GM21526 (cell line): Measurements from ENCODE around the gene LAMB1.

Experiments used
- ATAC-seq: cut with Tn5 transposase; IDR thresholded peaks from one replicate; pipeline ENCODE4 v1.9.1; 2021; ENCODE audit warnings: moderate library complexity; ENCODE audit not compliant: unreplicated experiment, low FRiP score

The LAMB1 gene

GRCh38 chr7:108018668-108019067 is 15.7 kb upstream of the LAMB1 start:
- ATAC-seq = no peak

GRCh38 chr7:108017776-108018151 is 14.8 kb upstream of the LAMB1 start:
- ATAC-seq = no peak

GRCh38 chr7:108016841-108017775 is 14.1 kb upstream of the LAMB1 start:
- ATAC-seq = no peak

GRCh38 chr7:108015740-108016139 is 12.8 kb upstream of the LAMB1 start:
- ATAC-seq = no peak

GRCh38 chr7:108014747-108015682 is 12.1 kb upstream of the LAMB1 start:
- no peak for ATAC-seq

- no peak for ATAC-seq
Measured at GRCh38 chr7:108014215-108014614, 11.3 kb upstream of the LAMB1 start.

GRCh38 chr7:108012499-108013430 is 9.8 kb upstream of the LAMB1 start:
- no peak for ATAC-seq

GRCh38 chr7:108010377-108010776 is 7.4 kb upstream of the LAMB1 start:
- ATAC-seq = no peak

- no peak for ATAC-seq
Measured at GRCh38 chr7:108009873-108010272, 6.9 kb upstream of the LAMB1 start.

GRCh38 chr7:108008827-108009226 is 5.9 kb upstream of the LAMB1 start:
- ATAC-seq = no peak

GRCh38 chr7:108008240-108008639 is 5.3 kb upstream of the LAMB1 start:
- no peak for ATAC-seq

GRCh38 chr7:108007762-108008161 is 4.8 kb upstream of the LAMB1 start:
- ATAC-seq = no peak

GRCh38 chr7:108007261-108007660 is 4.3 kb upstream of the LAMB1 start:
- ATAC-seq = no peak

- ATAC-seq = no peak
Measured at GRCh38 chr7:108004220-108005142, 1.5 kb upstream of the LAMB1 start.

- no peak for ATAC-seq
Measured at GRCh38 chr7:108003599-108003935, 606 bp upstream of the LAMB1 start.

GRCh38 chr7:108001764-108002725 is 916 bp downstream of the LAMB1 start:
- no peak for ATAC-seq

- ATAC-seq = no peak
Measured at GRCh38 chr7:108000875-108001763, 1.8 kb downstream of the LAMB1 start.
